ENCODE data around the gene PHC3. TPM values are rescaled to one million over a fixed set of nuclear protein-coding genes. Genes with fewer than 3 reads are reported as not detected.

The PHC3 gene
- total RNA-seq: 10 to 100 TPM; 44.9 to 87.0 (median 69.7) TPM

DNA sequence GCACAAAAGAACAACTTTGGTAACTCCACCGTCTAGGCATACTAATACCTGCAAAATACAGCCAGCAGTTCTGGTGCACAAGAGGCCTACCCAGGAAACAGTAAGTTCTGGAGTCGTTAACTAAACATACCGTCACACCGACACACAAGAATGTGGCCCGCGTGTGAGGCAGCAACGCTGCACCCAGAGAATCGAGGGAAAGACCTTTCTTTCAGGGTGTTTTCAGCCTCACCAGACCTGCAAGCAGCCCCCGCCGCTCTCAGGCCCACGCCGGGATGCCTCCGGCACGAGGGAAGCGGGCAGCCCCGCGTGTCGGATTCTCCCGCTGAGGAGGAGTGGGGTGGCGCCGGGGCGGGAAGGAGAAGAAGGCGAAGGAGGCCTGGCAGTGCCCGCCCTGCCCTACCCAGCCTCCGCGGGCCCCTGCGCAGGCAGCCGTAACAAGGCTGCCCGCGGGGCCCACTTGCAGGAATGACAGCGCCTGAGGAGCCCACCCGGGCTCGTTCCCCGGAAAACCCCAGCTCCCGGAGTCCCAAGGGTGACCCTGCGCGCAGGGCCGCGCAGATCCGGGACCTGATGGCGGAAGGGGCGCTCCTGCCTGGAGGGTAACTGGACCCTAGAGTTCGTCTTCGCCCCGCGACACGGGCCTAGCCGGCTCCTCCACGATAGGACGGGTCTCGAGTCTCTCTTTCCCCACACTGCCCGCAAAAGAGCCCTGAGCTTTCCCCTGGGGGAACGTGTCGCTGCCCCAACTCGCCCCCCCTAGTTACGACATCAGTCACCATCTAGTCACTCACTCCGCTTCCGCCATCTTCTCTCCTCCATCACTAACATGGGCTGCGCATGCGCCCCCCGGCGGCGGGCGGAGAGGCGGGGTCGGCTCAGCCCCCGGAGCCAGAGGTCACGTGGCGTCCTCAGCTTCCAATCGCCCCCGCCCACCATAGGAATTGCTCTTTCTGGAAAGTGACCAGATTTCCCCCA lies at the start of gene PHC3:
Gene PHC3 (minus strand): TSS at position 826 of the 978 bp plus-strand sequence. CDS start 18 bp downstream, at position 808.
- no peaks in the 10 kb centered on the region for H3K9me3 ChIP-seq
- 0% methylated on average over 9 to 64 of the region's 71 CpGs for WGBS, 2 donors (ENCODE audit: low coverage in 1 of 2)
- intact Hi-C loops (cut with DNase I; ENCODE audit: low total_unique reads): no loop called here
- H3K4me1 ChIP-seq: peaks cover 5 to 38% (median 34%) of the 10 kb centered on the region in 4 donors
- H3K36me3 ChIP-seq: peaks cover 0 to 15% (median 5%) of the 10 kb centered on the region in 4 donors
- peak within 1 kb of the TSS; percentile 81 to 99 (median 90) for H3K4me3 ChIP-seq
- H3K27ac ChIP-seq: peak within 1 kb of the TSS; percentile 97 to 100 (median 98)
- TF ChIP-seq EP300 (IDR thresholded peaks at IDR 0.05; ENCODE audit: low read depth) (no peak), POLR2AphosphoS5 (IDR thresholded peaks at IDR 0.05) (peak; percentile 89 to 94 (median 93)), POLR2A (IDR thresholded peaks at IDR 0.05) (peak; percentile 89)
- TF ChIP-seq, protein P1, sequence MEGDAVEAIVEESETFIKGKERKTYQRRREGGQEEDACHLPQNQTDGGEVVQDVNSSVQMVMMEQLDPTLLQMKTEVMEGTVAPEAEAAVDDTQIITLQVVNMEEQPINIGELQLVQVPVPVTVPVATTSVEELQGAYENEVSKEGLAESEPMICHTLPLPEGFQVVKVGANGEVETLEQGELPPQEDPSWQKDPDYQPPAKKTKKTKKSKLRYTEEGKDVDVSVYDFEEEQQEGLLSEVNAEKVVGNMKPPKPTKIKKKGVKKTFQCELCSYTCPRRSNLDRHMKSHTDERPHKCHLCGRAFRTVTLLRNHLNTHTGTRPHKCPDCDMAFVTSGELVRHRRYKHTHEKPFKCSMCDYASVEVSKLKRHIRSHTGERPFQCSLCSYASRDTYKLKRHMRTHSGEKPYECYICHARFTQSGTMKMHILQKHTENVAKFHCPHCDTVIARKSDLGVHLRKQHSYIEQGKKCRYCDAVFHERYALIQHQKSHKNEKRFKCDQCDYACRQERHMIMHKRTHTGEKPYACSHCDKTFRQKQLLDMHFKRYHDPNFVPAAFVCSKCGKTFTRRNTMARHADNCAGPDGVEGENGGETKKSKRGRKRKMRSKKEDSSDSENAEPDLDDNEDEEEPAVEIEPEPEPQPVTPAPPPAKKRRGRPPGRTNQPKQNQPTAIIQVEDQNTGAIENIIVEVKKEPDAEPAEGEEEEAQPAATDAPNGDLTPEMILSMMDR (IDR thresholded peaks at IDR 0.05): peak; percentile 4 to 39 (median 34)
- H3K27me3 ChIP-seq: no peaks in the 10 kb centered on the region
- in situ Hi-C loops (cut with MboI; ENCODE audit: low pct_ligation_motif_present in 1 of 4, low pct_unique_long_range_greater_than_20kb in 1 of 4, low sequenced_read_pairs in 3 of 4): no loop called here
- peak; percentile 95 for DNase-seq

- H3K36me3 ChIP-seq: no peaks in the 10 kb centered on the region
- in situ Hi-C loops (cut with MboI; ENCODE audit: low pct_ligation_motif_present in 1 of 4, low pct_unique_long_range_greater_than_20kb in 1 of 4, low sequenced_read_pairs in 3 of 4): no loop called here
- 71 to 76% methylated on average over 1 to 2 of the region's 2 CpGs for WGBS, 2 donors (ENCODE audit: low coverage in 1 of 2)
- H3K4me3 ChIP-seq: no peak overlapping the region
- TF ChIP-seq POLR2A (IDR thresholded peaks at IDR 0.05) (no peak), EP300 (IDR thresholded peaks at IDR 0.05; ENCODE audit: low read depth) (no peak), POLR2AphosphoS5 (IDR thresholded peaks at IDR 0.05) (no peak)
- TF ChIP-seq, protein P1 (IDR thresholded peaks at IDR 0.05): no peak
- H3K27me3 ChIP-seq: no peaks in the 10 kb centered on the region
- H3K4me1 ChIP-seq: peaks cover 0 to 25% (median 12%) of the 10 kb centered on the region in 4 donors
- intact Hi-C loops (cut with DNase I; ENCODE audit: low total_unique reads): no loop called here
- no peak for DNase-seq
- H3K27ac ChIP-seq: no peak overlapping the region
- H3K9me3 ChIP-seq: no peaks in the 10 kb centered on the region
Observed at GRCh38 chr3:170228093-170228766, 46.7 kb upstream of the PHC3 start.

DNA sequence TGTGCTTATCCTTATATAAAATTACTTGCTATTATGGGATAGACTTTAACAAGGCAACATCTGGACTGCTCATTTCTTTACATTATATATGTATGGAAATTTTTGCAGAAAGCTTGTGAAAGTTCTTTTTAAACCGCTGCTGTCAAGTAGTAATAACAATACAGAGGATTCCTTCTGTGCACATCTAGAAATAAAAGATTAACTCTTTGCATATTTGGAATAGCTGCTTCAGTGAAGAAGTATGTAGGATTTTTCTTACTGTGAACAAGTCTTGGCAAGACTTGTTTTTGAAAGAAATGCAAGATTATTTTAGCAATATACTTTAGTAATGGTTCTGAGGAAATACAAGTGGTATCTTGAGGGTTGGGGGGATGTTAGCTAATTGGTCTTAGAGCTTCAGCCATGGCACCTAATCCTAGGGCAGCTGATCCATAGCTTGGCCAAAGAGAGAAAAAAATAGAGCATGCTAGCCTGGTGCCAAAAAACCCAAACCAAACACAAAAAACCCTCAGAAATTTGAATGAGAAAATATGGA lies 45.0 kb upstream of the PHC3 start:
- WGBS, 2 donors (ENCODE audit: low coverage in 1 of 2): 79 to 80% methylated on average over 1 of the region's 1 CpG
- H3K4me3 ChIP-seq: no peak overlapping the region
- TF ChIP-seq EP300 (IDR thresholded peaks at IDR 0.05; ENCODE audit: low read depth) (no peak), POLR2A (IDR thresholded peaks at IDR 0.05) (no peak), POLR2AphosphoS5 (IDR thresholded peaks at IDR 0.05) (no peak)
- TF ChIP-seq, protein P1 (IDR thresholded peaks at IDR 0.05): no peak
- no peaks in the 10 kb centered on the region for H3K36me3 ChIP-seq
- H3K27ac ChIP-seq: no peak overlapping the region
- no peaks in the 10 kb centered on the region for H3K27me3 ChIP-seq
- intact Hi-C loops (cut with DNase I; ENCODE audit: low total_unique reads) (no loop called here), in situ Hi-C loops (cut with MboI; ENCODE audit: low pct_ligation_motif_present in 1 of 4, low pct_unique_long_range_greater_than_20kb in 1 of 4, low sequenced_read_pairs in 3 of 4) (no loop called here)
- no peak for DNase-seq
- H3K4me1 ChIP-seq: peaks cover 0 to 27% (median 12%) of the 10 kb centered on the region in 4 donors
- no peaks in the 10 kb centered on the region for H3K9me3 ChIP-seq

- H3K9me3 ChIP-seq: no peaks in the 10 kb centered on the region
- intact Hi-C loops (cut with DNase I; ENCODE audit: low total_unique reads): no loop called here
- no peak for TF ChIP-seq EP300 (IDR thresholded peaks at IDR 0.05; ENCODE audit: low read depth)
- no peak for TF ChIP-seq POLR2A (IDR thresholded peaks at IDR 0.05)
- TF ChIP-seq, protein P1 (IDR thresholded peaks at IDR 0.05): no peak
- no peak overlapping the region for H3K27ac ChIP-seq
- 89 to 100% methylated on average over 1 of the region's 1 CpG for WGBS, 2 donors (ENCODE audit: low coverage in 1 of 2)
- DNase-seq: no peak
- in situ Hi-C loops (cut with MboI; ENCODE audit: low pct_ligation_motif_present in 1 of 4, low pct_unique_long_range_greater_than_20kb in 1 of 4, low sequenced_read_pairs in 3 of 4): no loop called here
- no peaks in the 10 kb centered on the region for H3K27me3 ChIP-seq
- H3K4me1 ChIP-seq: peaks cover 0 to 29% (median 14%) of the 10 kb centered on the region in 4 donors
- H3K4me3 ChIP-seq: no peak overlapping the region
- no peaks in the 10 kb centered on the region for H3K36me3 ChIP-seq
Observed at GRCh38 chr3:170225166-170225565, 43.6 kb upstream of the PHC3 start.
